Measurements from ENCODE around the gene C12orf57.

The C12orf57 gene, protein sequence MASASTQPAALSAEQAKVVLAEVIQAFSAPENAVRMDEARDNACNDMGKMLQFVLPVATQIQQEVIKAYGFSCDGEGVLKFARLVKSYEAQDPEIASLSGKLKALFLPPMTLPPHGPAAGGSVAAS

DNA sequence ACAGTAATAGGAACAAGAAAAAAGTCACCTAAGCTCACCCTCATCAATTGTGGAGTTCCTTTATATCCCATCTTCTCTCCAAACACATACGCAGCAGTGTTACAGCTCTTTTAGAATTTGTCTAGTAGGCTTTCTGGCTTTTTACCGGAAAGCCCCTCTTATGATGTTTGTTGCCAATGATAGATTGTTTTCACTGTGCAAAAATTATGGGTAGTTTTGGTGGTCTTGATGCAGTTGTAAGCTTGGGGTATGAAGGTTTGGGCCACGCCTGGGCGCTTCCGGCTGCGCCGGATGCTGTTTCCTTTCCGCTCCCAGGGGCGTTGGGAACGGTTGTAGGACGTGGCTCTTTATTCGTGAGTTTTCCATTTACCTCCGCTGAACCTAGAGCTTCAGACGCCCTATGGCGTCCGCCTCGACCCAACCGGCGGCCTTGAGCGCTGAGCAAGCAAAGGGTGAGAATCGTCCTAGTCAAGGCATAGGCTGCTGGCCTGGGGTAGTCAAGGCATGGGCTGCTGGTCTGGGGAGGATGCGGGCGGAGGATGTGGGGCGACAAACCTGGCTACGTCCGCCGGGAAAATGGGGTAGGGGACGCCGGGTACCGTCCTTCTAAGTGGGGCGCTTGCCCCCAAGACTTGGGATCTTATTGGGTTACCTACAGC lies at the start of gene C12orf57, which contains the start of gene RNU7-1:
TSS of gene C12orf57 (plus strand) at position 301 of the 659 bp plus-strand sequence. CDS start at position 401, 100 bp downstream.
TSS of gene RNU7-1 (plus strand) at position 95 of the 659 bp plus-strand sequence.
- H3K4me1 Mint-ChIP-seq, result peaks cover 49% of the 10 kb centered on the region
- H3K27me3 Mint-ChIP-seq (ENCODE audit: low read depth), result peaks cover 4% of the 10 kb centered on the region
- H3K4me3 Mint-ChIP-seq, result peak within 1 kb of the TSS; percentile 89 to 95 (median 92)
- H3K36me3 Mint-ChIP-seq (ENCODE audit: low read depth), result peaks cover 24% of the 10 kb centered on the region
- no peaks in the 10 kb centered on the region for H3K9me3 Mint-ChIP-seq
- TF ChIP-seq, protein P1, sequence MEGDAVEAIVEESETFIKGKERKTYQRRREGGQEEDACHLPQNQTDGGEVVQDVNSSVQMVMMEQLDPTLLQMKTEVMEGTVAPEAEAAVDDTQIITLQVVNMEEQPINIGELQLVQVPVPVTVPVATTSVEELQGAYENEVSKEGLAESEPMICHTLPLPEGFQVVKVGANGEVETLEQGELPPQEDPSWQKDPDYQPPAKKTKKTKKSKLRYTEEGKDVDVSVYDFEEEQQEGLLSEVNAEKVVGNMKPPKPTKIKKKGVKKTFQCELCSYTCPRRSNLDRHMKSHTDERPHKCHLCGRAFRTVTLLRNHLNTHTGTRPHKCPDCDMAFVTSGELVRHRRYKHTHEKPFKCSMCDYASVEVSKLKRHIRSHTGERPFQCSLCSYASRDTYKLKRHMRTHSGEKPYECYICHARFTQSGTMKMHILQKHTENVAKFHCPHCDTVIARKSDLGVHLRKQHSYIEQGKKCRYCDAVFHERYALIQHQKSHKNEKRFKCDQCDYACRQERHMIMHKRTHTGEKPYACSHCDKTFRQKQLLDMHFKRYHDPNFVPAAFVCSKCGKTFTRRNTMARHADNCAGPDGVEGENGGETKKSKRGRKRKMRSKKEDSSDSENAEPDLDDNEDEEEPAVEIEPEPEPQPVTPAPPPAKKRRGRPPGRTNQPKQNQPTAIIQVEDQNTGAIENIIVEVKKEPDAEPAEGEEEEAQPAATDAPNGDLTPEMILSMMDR (IDR thresholded peaks at IDR 0.05; ENCODE audit: unreplicated experiment in 3 of 3), result no peak
- H3K27ac Mint-ChIP-seq, result peak within 1 kb of the TSS; percentile 99 to 100 (median 100)

DNA sequence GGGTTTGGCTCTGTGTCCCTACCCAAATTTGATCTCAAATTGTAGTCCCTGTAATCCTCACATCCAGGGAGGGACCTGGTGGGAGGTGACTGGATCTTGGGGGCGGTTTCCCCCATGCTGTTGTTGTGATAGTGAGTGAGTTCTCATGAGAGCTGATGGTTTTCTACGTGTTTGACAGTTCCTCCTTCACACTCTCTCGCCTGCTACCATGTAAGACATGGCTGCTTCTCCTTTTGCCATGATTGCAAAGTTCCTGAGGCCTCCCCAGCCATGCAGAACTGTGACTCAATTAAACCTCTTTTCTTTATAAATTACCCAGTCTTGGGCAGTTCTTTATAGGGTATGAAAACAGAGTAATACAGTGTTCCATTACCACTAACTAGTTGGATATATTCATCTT lies 49.5 kb upstream of the C12orf57 start:
- H3K9me3 Mint-ChIP-seq, result no peaks in the 10 kb centered on the region
- TF ChIP-seq, protein P1 (IDR thresholded peaks at IDR 0.05; ENCODE audit: unreplicated experiment in 3 of 3), result no peak
- peaks cover 5% of the 10 kb centered on the region for H3K4me1 Mint-ChIP-seq
- peaks cover 4% of the 10 kb centered on the region for H3K27me3 Mint-ChIP-seq (ENCODE audit: low read depth)
- no peak overlapping the region for H3K4me3 Mint-ChIP-seq
- no peaks in the 10 kb centered on the region for H3K36me3 Mint-ChIP-seq (ENCODE audit: low read depth)
- H3K27ac Mint-ChIP-seq, result no peak overlapping the region

DNA sequence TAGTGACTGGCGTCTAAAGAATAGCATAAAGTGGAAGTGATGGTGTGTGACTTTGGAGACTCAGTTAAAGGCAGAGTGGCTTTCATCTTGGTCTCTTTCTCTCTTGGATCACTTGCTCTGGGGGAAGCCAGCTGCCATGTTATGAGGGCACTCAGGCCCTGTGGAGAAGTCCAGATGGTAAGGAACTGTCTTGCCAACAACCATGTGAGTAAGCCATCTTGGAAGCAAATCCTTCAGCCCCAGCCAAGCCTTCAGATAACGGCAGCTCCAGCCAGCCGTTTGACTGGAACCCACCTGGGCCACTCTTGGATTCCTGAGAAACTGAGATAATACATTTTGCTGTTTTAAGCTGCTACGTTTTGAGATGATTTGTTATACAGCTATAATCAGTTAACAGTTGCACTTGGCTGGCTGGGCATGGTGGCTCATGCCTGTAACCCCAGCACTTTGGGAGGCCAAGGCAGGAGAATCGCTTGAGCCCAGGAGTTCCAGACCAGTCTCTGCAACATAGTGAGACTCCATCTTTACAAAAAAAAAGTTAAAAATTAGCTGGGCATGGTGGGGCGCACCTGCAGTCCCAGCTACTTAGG lies 46.9 kb upstream of the C12orf57 start:
- TF ChIP-seq, protein P1 (IDR thresholded peaks at IDR 0.05; ENCODE audit: unreplicated experiment in 3 of 3), result no peak
- H3K4me1 Mint-ChIP-seq, result no peaks in the 10 kb centered on the region
- H3K36me3 Mint-ChIP-seq (ENCODE audit: low read depth), result no peaks in the 10 kb centered on the region
- no peaks in the 10 kb centered on the region for H3K9me3 Mint-ChIP-seq
- H3K4me3 Mint-ChIP-seq, result no peak overlapping the region
- no peak overlapping the region for H3K27ac Mint-ChIP-seq
- H3K27me3 Mint-ChIP-seq (ENCODE audit: low read depth), result no peaks in the 10 kb centered on the region

DNA sequence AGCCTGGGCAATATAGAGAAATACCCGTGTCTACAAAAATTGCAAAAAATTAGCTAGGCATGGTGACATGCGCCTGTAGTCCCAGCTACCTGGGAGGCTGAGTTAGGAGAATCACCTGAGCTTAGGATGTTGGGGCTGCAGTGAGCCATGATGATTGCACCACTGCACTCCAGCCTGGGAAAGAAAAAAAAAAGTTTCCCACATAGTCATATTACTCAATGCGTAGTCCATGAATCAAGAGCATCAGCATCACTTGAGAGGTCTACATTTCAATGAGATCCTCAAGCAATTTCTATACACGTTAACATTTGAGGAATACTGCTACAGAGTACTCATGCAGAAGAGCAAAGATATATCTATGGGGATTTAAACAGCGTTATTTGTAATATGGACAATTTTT lies 44.4 kb upstream of the C12orf57 start:
- Mint-ChIP-seq H3K4me3 (no peak overlapping the region), H3K36me3 (ENCODE audit: low read depth) (no peaks in the 10 kb centered on the region), H3K4me1 (peaks cover 4% of the 10 kb centered on the region), H3K27ac (no peak overlapping the region), H3K27me3 (ENCODE audit: low read depth) (no peaks in the 10 kb centered on the region), H3K9me3 (no peaks in the 10 kb centered on the region)
- TF ChIP-seq, protein P1 (IDR thresholded peaks at IDR 0.05; ENCODE audit: unreplicated experiment in 3 of 3), result no peak

DNA sequence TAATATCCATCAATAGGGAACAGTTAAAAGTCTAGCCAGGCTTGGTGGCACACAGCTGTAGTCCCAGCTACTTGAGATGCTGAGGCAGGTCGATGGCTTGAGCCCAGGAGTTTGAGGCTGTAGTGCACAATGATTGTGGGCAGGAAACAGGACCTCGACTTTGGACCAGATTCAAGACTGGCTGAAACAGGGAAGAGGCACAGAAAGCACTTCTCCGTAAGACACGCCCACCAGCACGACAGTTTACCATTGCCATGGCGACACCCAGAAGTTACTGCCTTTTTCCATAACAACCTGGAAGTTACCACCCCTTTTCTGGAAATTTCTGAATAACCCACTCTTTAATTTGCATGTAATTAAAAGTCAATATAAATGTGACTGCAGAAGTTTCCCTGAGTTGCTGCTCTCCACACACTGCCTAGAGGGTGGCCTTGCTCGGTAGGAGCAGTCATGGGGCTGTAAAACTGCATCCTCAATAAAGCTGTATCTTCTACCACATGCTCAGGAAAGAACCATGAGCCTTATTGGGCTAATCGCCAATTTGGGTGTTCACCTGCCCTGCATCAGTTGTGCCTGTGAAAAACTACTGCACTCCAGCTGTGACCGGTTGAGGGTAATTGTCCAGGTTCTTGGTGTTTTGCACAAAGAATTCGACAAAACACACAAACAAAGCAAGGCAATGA lies 43.8 kb upstream of the C12orf57 start:
- no peaks in the 10 kb centered on the region for H3K9me3 Mint-ChIP-seq

More for the DNA sequence above, 43.8 kb upstream of the C12orf57 start:
- Mint-ChIP-seq H3K27ac (no peak overlapping the region), H3K4me3 (no peak overlapping the region), H3K4me1 (peaks cover 4% of the 10 kb centered on the region), H3K27me3 (ENCODE audit: low read depth) (no peaks in the 10 kb centered on the region), H3K36me3 (ENCODE audit: low read depth) (no peaks in the 10 kb centered on the region)
- TF ChIP-seq, protein P1 (IDR thresholded peaks at IDR 0.05; ENCODE audit: unreplicated experiment in 3 of 3), result no peak
